ENCODE results near the gene FXYD4. TPM values are rescaled to one million over a fixed set of nuclear protein-coding genes. Genes with fewer than 3 reads are reported as not detected.

Gene FXYD4
- total and polyA plus RNA-seq, 2 of the 8 experiments (the other 6 are each of a cell fraction or from before 2014, with no cell fraction given): not detected

- TF ChIP-seq CTCF (IDR thresholded peaks at IDR 0.05; ENCODE audit: control extremely low read depth in 1 of 3, insufficient read depth in 1 of 3, low read depth in 1 of 3, low read length in 3 of 3): no peak
- TF ChIP-seq YY1 (IDR thresholded peaks at IDR 0.05; ENCODE audit: low read depth, low read length): no peak
- TF ChIP-seq USF2 (IDR thresholded peaks at IDR 0.05; ENCODE audit: low read length): no peak
- no peak for TF ChIP-seq SP4 (IDR thresholded peaks at IDR 0.05; ENCODE audit: low read length)
- no peak for TF ChIP-seq SIN3A (conservative IDR thresholded peaks at IDR 0.05 in 1 of 2, IDR thresholded peaks at IDR 0.05 in 1 of 2; ENCODE audit: low read depth in 1 of 2, low read length in 2 of 2)
- no peak for TF ChIP-seq POLR2AphosphoS5 (IDR thresholded peaks at IDR 0.05; ENCODE audit: low read depth, low read length)
- no peak for TF ChIP-seq TAF1 (IDR thresholded peaks at IDR 0.05; ENCODE audit: low read depth, low read length)
- TF ChIP-seq TAF7 (optimal IDR thresholded peaks at IDR 0.05; ENCODE audit: borderline replicate concordance, low read depth, low read length): no peak
- TF ChIP-seq TBP (IDR thresholded peaks at IDR 0.05; ENCODE audit: low read depth, low read length): no peak
- TF ChIP-seq SP2 (IDR thresholded peaks at IDR 0.05; ENCODE audit: low read length): no peak
Measured at GRCh38 chr10:43372765-43373361, 1.4 kb downstream of the FXYD4 start (continued).

All from H1 (cell line).